H9 (cell line): ENCODE results near the gene STT3B. TPM values are rescaled to one million over a fixed set of nuclear protein-coding genes. Genes with fewer than 3 reads are reported as not detected.

Source experiments
- DNase-seq: peaks from one replicate; pipeline ENCODE4 v3.0.0-alpha.2; 2017
- H2AFZ ChIP-seq: one replicate; pipeline ENCODE4 v1.6.1; 2013; ENCODE audit warnings: mild to moderate bottlenecking, low read length, control low read depth, moderate library complexity
- H2AK5ac ChIP-seq: 2 replicates; pipeline ENCODE4 v1.6.1; 2013; ENCODE audit warnings: low read length, control low read depth, mixed read lengths; ENCODE audit not compliant: insufficient read length
- H2BK120ac ChIP-seq: one replicate; pipeline ENCODE4 v1.6.1; 2013; ENCODE audit warnings: low read depth, mild to moderate bottlenecking, low read length, control low read depth, inconsistent platforms; ENCODE audit not compliant: poor library complexity, severe bottlenecking
- H2BK12ac ChIP-seq: 2 replicates; pipeline ENCODE4 v1.6.1; 2013; ENCODE audit warnings: low read length, control low read depth, mixed read lengths, low read depth; ENCODE audit not compliant: insufficient read length
- H2BK15ac ChIP-seq: 2 replicates; pipeline ENCODE4 v1.6.1; 2013; ENCODE audit warnings: low read depth, low read length, control low read depth
- H2BK20ac ChIP-seq: one replicate; pipeline ENCODE4 v1.6.1; 2013; ENCODE audit warnings: low read depth, mild to moderate bottlenecking, low read length, control low read depth, inconsistent platforms; ENCODE audit not compliant: poor library complexity, severe bottlenecking
- H2BK5ac ChIP-seq: 2 replicates; pipeline ENCODE4 v1.6.1; 2013; ENCODE audit warnings: low read length, control low read depth, mixed read lengths; ENCODE audit not compliant: insufficient read length
- H3K14ac ChIP-seq: 2 replicates; pipeline ENCODE4 v1.6.1; 2013; ENCODE audit warnings: low read length, control low read depth; ENCODE audit not compliant: insufficient read depth
- H3K18ac ChIP-seq: 2 replicates; pipeline ENCODE4 v1.6.1; 2013; ENCODE audit warnings: low read depth, mild to moderate bottlenecking, mixed read lengths, low read length, control low read depth; ENCODE audit not compliant: insufficient read length
- H3K23ac ChIP-seq: 2 replicates; pipeline ENCODE4 v1.6.1; 2013; ENCODE audit warnings: low read length, control low read depth, mixed read lengths, low read depth; ENCODE audit not compliant: insufficient read length
- H3K23me2 ChIP-seq: 2 replicates; pipeline ENCODE4 v1.6.1; 2013; ENCODE audit warnings: low read depth, mild to moderate bottlenecking, mixed read lengths, low read length, control low read depth; ENCODE audit not compliant: insufficient read length, poor library complexity, severe bottlenecking
- H3K27ac ChIP-seq: 2 replicates; pipeline ENCODE4 v1.5.1; 2013; ENCODE audit warnings: low read length, control low read depth, mixed read lengths, low read depth; ENCODE audit not compliant: insufficient read length
- H3K27me3 ChIP-seq: 2 replicates; pipeline ENCODE4 v1.6.1; 2013; ENCODE audit warnings: low read length, control low read depth, inconsistent platforms; ENCODE audit not compliant: insufficient read depth
- H3K4ac ChIP-seq: 2 replicates; pipeline ENCODE4 v1.6.1; 2013; ENCODE audit warnings: low read depth, mild to moderate bottlenecking, control low read depth, inconsistent platforms, low read length, moderate library complexity
- H3K4me1 ChIP-seq: 2 replicates; pipeline ENCODE4 v1.6.1; 2013; ENCODE audit warnings: low read length, control low read depth, inconsistent platforms; ENCODE audit not compliant: insufficient read depth
- H3K4me2 ChIP-seq: 2 replicates; pipeline ENCODE4 v1.6.1; 2013; ENCODE audit warnings: low read length, control low read depth, mixed read lengths; ENCODE audit not compliant: insufficient read length, insufficient read depth
- H3K56ac ChIP-seq: 2 replicates; pipeline ENCODE4 v1.6.1; 2013; ENCODE audit warnings: low read depth, mild to moderate bottlenecking, mixed read lengths, low read length, control low read depth; ENCODE audit not compliant: insufficient read length
- H3K79me1 ChIP-seq: 2 replicates; pipeline ENCODE4 v1.6.1; 2013; ENCODE audit warnings: low read depth, mild to moderate bottlenecking, moderate library complexity, low read length, control low read depth, inconsistent platforms; ENCODE audit not compliant: insufficient read depth, poor library complexity, severe bottlenecking
- H3K79me2 ChIP-seq: 2 replicates; pipeline ENCODE4 v1.6.1; 2013; ENCODE audit warnings: low read length, control low read depth, inconsistent platforms; ENCODE audit not compliant: insufficient read depth
- H3K9ac ChIP-seq: 2 replicates; pipeline ENCODE4 v1.6.1; 2013; ENCODE audit warnings: low read length, control low read depth, mixed read lengths; ENCODE audit not compliant: insufficient read length; ENCODE audit errors: extremely low read depth
- H3K9me3 ChIP-seq: one replicate; pipeline ENCODE4 v1.6.1; 2013; ENCODE audit warnings: low read depth, low read length, inconsistent platforms; ENCODE audit not compliant: control insufficient read depth
- H3T11ph ChIP-seq: one replicate; pipeline ENCODE4 v1.6.1; 2013; ENCODE audit warnings: mild to moderate bottlenecking, low read length, control low read depth, inconsistent platforms
- H4K20me1 ChIP-seq: one replicate; pipeline ENCODE4 v1.6.1; 2013; ENCODE audit not compliant: control insufficient read depth, insufficient read length, insufficient read depth
- H4K5ac ChIP-seq: 2 replicates; pipeline ENCODE4 v1.6.1; 2013; ENCODE audit warnings: low read depth, mild to moderate bottlenecking, mixed read lengths, low read length, control low read depth; ENCODE audit not compliant: insufficient read length
- H4K8ac ChIP-seq: replicated peaks from 2 replicates; pipeline ENCODE4 v1.6.1; 2013; ENCODE audit warnings: low read length, control low read depth, mixed read lengths, low read depth; ENCODE audit not compliant: insufficient read length
- H4K91ac ChIP-seq: 2 replicates; pipeline ENCODE4 v1.6.1; 2013; ENCODE audit warnings: low read depth, mild to moderate bottlenecking, moderate library complexity, mixed read lengths, low read length, control low read depth; ENCODE audit not compliant: insufficient read length
- H3K27ac Mint-ChIP-seq, 3 experiments: 2 replicates in 2 of 3; 3 replicates in 1 of 3; pipeline ENCODE4 v1.8.0; 2020 to 2021; ENCODE audit warnings: mixed read lengths in 3 of 3, mild to moderate bottlenecking in 1 of 3, moderate library complexity in 1 of 3
- H3K27me3 Mint-ChIP-seq: 2 replicates; pipeline ENCODE4 v1.8.0; 2021; ENCODE audit warnings: low read depth, mild to moderate bottlenecking, moderate library complexity, mixed read lengths
- H3K36me3 Mint-ChIP-seq, 3 experiments: 2 replicates in 2 of 3; 3 replicates in 1 of 3; pipeline ENCODE4 v1.8.0; 2020 to 2021; ENCODE audit warnings: low read depth in 3 of 3, mixed read lengths in 3 of 3; ENCODE audit not compliant: insufficient read depth in 1 of 3
- H3K4me1 Mint-ChIP-seq, 2 experiments: 2 replicates each; pipeline ENCODE4 v1.8.0; 2020; ENCODE audit warnings: mixed read lengths in 2 of 2
- H3K4me3 Mint-ChIP-seq, 2 experiments: 2 replicates in 1 of 2; 3 replicates in 1 of 2; pipeline ENCODE4 v1.8.0; 2020 to 2021; ENCODE audit warnings: mild to moderate bottlenecking in 2 of 2, mixed read lengths in 2 of 2, moderate library complexity in 1 of 2
- H3K9me3 Mint-ChIP-seq, 2 experiments: 2 replicates in 1 of 2; 3 replicates in 1 of 2; pipeline ENCODE4 v1.8.0; 2020; ENCODE audit warnings: mild to moderate bottlenecking in 2 of 2, mixed read lengths in 2 of 2, moderate library complexity in 1 of 2
- CTCF ChIP-seq: fragments of 200-600 bp; sonication (generic); conservative IDR thresholded peaks from 3 replicates; pipeline ENCODE4 v1.8.0; 2021; ENCODE audit warnings: antibody characterized with exemption, mild to moderate bottlenecking
- WGBS: extraction: QIAGEN DNeasy Blood & Tissue Kit; methylation state at CpG from one replicate; pipeline ENCODE4 v1.1.7; 2013; ENCODE audit warnings: missing lambda C conversion rate, low lambda C conversion rate, mixed read lengths; ENCODE audit not compliant: insufficient read length; ENCODE audit errors: extremely low coverage; 5-methylcytosine and 5-hydroxymethylcytosine counted together
- total RNA-seq: library from RNA; stranded (reverse); gene quantifications from 2 replicates; pipeline ENCODE4 v1.2.1, GENCODE V29; 2021

Gene STT3B
- total RNA-seq, 1 experiment from 2014 or later, result 79.9 TPM

GRCh38 chr3:31502803-31503221 is 29.9 kb upstream of the STT3B start:
- no peaks in the 10 kb centered on the region for H3K27me3 ChIP-seq
- WGBS, result no CpG with 5 or more reads among the region's 3 CpGs

More at GRCh38 chr3:31502803-31503221, 29.9 kb upstream of the STT3B start:
- no peak for DNase-seq
- H2BK120ac ChIP-seq, result no peak overlapping the region
- H2BK5ac ChIP-seq, result no peak overlapping the region
- no peak overlapping the region for H3K14ac ChIP-seq
- H3K9me3 ChIP-seq, result no peaks in the 10 kb centered on the region
- H2BK12ac ChIP-seq, result no peak overlapping the region
- no peaks in the 10 kb centered on the region for H3K79me1 ChIP-seq
- H3K79me2 ChIP-seq, result no peaks in the 10 kb centered on the region
- Mint-ChIP-seq H3K9me3 (no peaks in the 10 kb centered on the region), H3K27me3 (no peaks in the 10 kb centered on the region; the same call in 1 of the 2 replicates), H3K4me1 (peaks cover 23 to 30% of the 10 kb centered on the region in 2 experiments), H3K36me3 (no peaks in the 10 kb centered on the region; a peak in 1 of 7 replicates), H3K4me3 (no peak overlapping the region), H3K27ac (no peak overlapping the region)
- no peak overlapping the region for H4K91ac ChIP-seq
- TF ChIP-seq CTCF, result no peak
- no peak overlapping the region for H3T11ph ChIP-seq
- no peaks in the 10 kb centered on the region for H4K20me1 ChIP-seq
- no peak overlapping the region for H3K4me2 ChIP-seq
- no peak overlapping the region for H3K18ac ChIP-seq
- H3K4ac ChIP-seq, result no peak overlapping the region
- no peak overlapping the region for H3K27ac ChIP-seq
- H4K8ac ChIP-seq, result no peak overlapping the region
- no peak overlapping the region for H2AK5ac ChIP-seq
- H2BK20ac ChIP-seq, result no peak overlapping the region
- H2AFZ ChIP-seq, result no peak overlapping the region
- no peaks in the 10 kb centered on the region; the same call in 1 of the 2 replicates for H3K4me1 ChIP-seq
- H3K23me2 ChIP-seq, result no peaks in the 10 kb centered on the region
- H3K23ac ChIP-seq, result no peak overlapping the region
- H2BK15ac ChIP-seq, result no peak overlapping the region
- H3K9ac ChIP-seq, result no peak overlapping the region
- no peak overlapping the region for H3K56ac ChIP-seq
- H4K5ac ChIP-seq, result no peak overlapping the region
